OCI-LY7 (cell line): Measurements from ENCODE around the gene TRPM3. TPM values are rescaled to one million over a fixed set of nuclear protein-coding genes. Genes with fewer than 3 reads are reported as not detected.

Experiments used
- BruUV-seq: library from RNA; stranded (reverse); fragments of 400-500 nt; replicated peaks from 2 replicates; lab custom pipeline; 2021; lab: Mats Ljungman, UMichigan
- CTCF ChIA-PET: fragments of 300-600 bp; sonication (Branson Sonifier 250); formaldehyde crosslinking; loops from one replicate; lab custom pipeline; 2022; ENCODE audit warnings: antibody characterized with exemption; ENCODE audit not compliant: unreplicated experiment; lab: Charles Lee
- POLR2A ChIA-PET: fragments of 300-600 bp; sonication (Branson Sonifier 250); formaldehyde crosslinking; loops from one replicate; lab custom pipeline; 2022; ENCODE audit warnings: antibody characterized with exemption; lab: Charles Lee
- DNase-seq: peaks from one replicate; pipeline ENCODE4 v3.0.0-alpha.2; 2015; ENCODE audit warnings: low spot score
- H2AFZ ChIP-seq: fragments of 200-600 bp; sonication (generic), shearing (Covaris generic); 2 replicates; pipeline ENCODE4 v1.6.1; 2014; ENCODE audit warnings: mild to moderate bottlenecking, antibody characterized with exemption, low read length, moderate library complexity
- H3K27ac ChIP-seq: fragments of 200-600 bp; sonication (generic); 2 replicates; pipeline ENCODE4 v1.5.1; 2014; ENCODE audit warnings: mixed run types, low read depth, mild to moderate bottlenecking, moderate library complexity, low read length, inconsistent platforms; ENCODE audit not compliant: poor library complexity, severe bottlenecking
- H3K36me3 ChIP-seq: fragments of 200-600 bp; sonication (generic); 2 replicates; pipeline ENCODE4 v1.6.1; 2014; ENCODE audit warnings: mild to moderate bottlenecking, antibody characterized with exemption, low read length, moderate library complexity, mixed read lengths; ENCODE audit not compliant: insufficient read depth
- H3K4me1 ChIP-seq: fragments of 200-600 bp; sonication (generic); 2 replicates; pipeline ENCODE4 v1.5.1; 2014; ENCODE audit warnings: mild to moderate bottlenecking, low read length; ENCODE audit not compliant: insufficient read depth, poor library complexity, severe bottlenecking
- H3K4me2 ChIP-seq: fragments of 200-600 bp; sonication (generic); 2 replicates; pipeline ENCODE4 v1.6.1; 2014; ENCODE audit warnings: mild to moderate bottlenecking, low read length
- H3K4me3 ChIP-seq: fragments of 200-600 bp; sonication (generic); 2 replicates; pipeline ENCODE4 v1.5.1; 2014; ENCODE audit warnings: mild to moderate bottlenecking, low read depth, low read length; ENCODE audit not compliant: poor library complexity, severe bottlenecking
- H3K79me2 ChIP-seq: fragments of 200-600 bp; sonication (generic); 2 replicates; pipeline ENCODE4 v1.6.1; 2016; ENCODE audit warnings: low read depth, mild to moderate bottlenecking, low read length, moderate library complexity, mixed read lengths; ENCODE audit not compliant: insufficient read depth
- H3K9me2 ChIP-seq: fragments of 200-600 bp; sonication (generic); 2 replicates; pipeline ENCODE4 v1.6.1; 2016; ENCODE audit warnings: mild to moderate bottlenecking, low read length, mixed read lengths; ENCODE audit not compliant: insufficient read depth
- H3K9me3 ChIP-seq: fragments of 200-600 bp; sonication (generic); 2 replicates; pipeline ENCODE4 v1.6.1; 2014; ENCODE audit warnings: mild to moderate bottlenecking, mixed run types, low read length, mixed read lengths
- H4K20me1 ChIP-seq: fragments of 200-600 bp; sonication (generic); 2 replicates; pipeline ENCODE4 v1.6.1; 2014; ENCODE audit warnings: mild to moderate bottlenecking, antibody characterized with exemption, low read length, moderate library complexity, mixed read lengths; ENCODE audit not compliant: insufficient read depth
- EZH2phosphoT487 ChIP-seq: fragments of 200-600 bp; sonication (generic); IDR thresholded peaks from 2 replicates; pipeline ENCODE4 v1.6.1; 2018; ENCODE audit warnings: low read depth, borderline replicate concordance, mild to moderate bottlenecking, mixed run types, antibody characterized with exemption, low read length, moderate library complexity, mixed read lengths
- intact Hi-C: fragments of 100-400 bp; cut with micrococcal nuclease; formaldehyde crosslinking; loops from one replicate; pipeline ENCODE4 v1.10.0; 2022; ENCODE audit not compliant: unreplicated experiment
- total RNA-seq, 2 experiments: library from RNA; depleted of rRNA in 1 of 2; stranded (reverse); fragments of >200 nt in 1 of 2; shearing (Covaris generic) in 1 of 2; gene quantifications; 2 replicates each; pipeline ENCODE4 v1.2.3, GENCODE V29; 2014 to 2022
- TF ChIP-seq, protein P1 (sequence below): fragments of 200-600 bp; sonication (generic); conservative IDR thresholded peaks from 2 replicates; pipeline ENCODE4 v1.5.1; 2014; ENCODE audit warnings: mild to moderate bottlenecking, antibody characterized with exemption, low read length, moderate library complexity, mixed read lengths

TRPM3 gene
- total RNA-seq, 2 experiments from 2014 or later, result not detected

DNA sequence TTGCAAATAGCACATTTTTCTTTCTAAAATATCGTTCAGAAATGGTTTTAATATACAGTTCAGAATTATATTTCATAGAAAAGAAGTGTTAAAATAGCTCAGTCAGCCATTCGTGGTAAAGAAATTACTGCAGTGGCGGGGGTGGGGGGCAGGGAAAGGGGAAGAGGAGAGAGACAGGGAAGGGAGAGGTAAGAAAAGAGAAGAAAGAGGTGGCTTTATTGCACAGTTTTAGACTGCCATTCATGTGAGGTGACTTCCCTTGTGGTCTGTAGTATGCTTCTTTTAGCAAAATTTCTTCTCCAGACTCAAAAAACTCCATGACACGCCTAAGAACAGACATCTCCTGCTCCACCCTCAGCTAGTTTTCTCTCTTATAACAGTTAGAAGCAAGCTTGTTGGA is 259.6 kb downstream of the TRPM3 start:
- Histone ChIP-seq H2AFZ (no peak overlapping the region), H3K4me2 (no peak overlapping the region), H3K4me1 (no peaks in the 10 kb centered on the region), H3K9me3 (no peaks in the 10 kb centered on the region), H4K20me1 (no peaks in the 10 kb centered on the region), H3K9me2 (no peaks in the 10 kb centered on the region), H3K79me2 (no peaks in the 10 kb centered on the region), H3K27ac (no peak overlapping the region), H3K36me3 (no peaks in the 10 kb centered on the region), H3K4me3 (no peak overlapping the region)
- TF ChIP-seq, protein P1, sequence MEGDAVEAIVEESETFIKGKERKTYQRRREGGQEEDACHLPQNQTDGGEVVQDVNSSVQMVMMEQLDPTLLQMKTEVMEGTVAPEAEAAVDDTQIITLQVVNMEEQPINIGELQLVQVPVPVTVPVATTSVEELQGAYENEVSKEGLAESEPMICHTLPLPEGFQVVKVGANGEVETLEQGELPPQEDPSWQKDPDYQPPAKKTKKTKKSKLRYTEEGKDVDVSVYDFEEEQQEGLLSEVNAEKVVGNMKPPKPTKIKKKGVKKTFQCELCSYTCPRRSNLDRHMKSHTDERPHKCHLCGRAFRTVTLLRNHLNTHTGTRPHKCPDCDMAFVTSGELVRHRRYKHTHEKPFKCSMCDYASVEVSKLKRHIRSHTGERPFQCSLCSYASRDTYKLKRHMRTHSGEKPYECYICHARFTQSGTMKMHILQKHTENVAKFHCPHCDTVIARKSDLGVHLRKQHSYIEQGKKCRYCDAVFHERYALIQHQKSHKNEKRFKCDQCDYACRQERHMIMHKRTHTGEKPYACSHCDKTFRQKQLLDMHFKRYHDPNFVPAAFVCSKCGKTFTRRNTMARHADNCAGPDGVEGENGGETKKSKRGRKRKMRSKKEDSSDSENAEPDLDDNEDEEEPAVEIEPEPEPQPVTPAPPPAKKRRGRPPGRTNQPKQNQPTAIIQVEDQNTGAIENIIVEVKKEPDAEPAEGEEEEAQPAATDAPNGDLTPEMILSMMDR, result no peak
- CTCF ChIA-PET, result interaction anchor here (0.6 kb wide), 1 partner anchor 98 kb away, joined by 3 read pairs; no protein-coding TSS in a partner anchor
- no peak for DNase-seq
- POLR2A ChIA-PET, result no interaction called here
- intact Hi-C loops, result no loop called here
- no TSS peak for BruUV-seq

DNA sequence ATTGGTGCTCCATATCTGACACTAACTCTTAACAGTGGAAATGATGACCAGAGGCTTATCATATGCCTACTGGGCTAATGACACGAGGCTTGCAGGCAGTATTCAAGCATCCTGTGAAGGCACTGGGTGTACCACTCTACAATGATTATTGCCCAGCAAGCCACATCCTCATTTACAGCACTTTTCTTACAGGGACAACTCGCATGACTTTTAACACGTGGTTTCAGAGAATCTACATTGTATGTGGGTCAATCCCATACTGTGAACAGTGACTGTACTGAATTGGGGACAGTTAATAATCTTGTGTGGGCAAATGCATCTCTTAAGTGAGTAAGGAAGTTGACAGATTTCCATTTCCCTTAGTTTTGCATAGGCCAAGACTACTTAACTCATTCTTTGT is 260.0 kb downstream of the TRPM3 start:
- Histone ChIP-seq H3K27ac (no peak overlapping the region), H4K20me1 (no peaks in the 10 kb centered on the region), H3K4me2 (no peak overlapping the region), H3K79me2 (no peaks in the 10 kb centered on the region), H3K4me3 (no peak overlapping the region), H3K4me1 (no peaks in the 10 kb centered on the region), H3K36me3 (no peaks in the 10 kb centered on the region), H3K9me3 (no peaks in the 10 kb centered on the region), H2AFZ (no peak overlapping the region), H3K9me2 (no peaks in the 10 kb centered on the region)
- POLR2A ChIA-PET, result no interaction called here
- intact Hi-C loops, result no loop called here
- CTCF ChIA-PET, result interaction anchor here (0.6 kb wide), 1 partner anchor 98 kb away, joined by 3 read pairs; no protein-coding TSS in a partner anchor
- TF ChIP-seq, protein P1, result no peak
- no peak for TF ChIP-seq EZH2phosphoT487
- no peak for DNase-seq
- BruUV-seq, result no TSS peak

DNA sequence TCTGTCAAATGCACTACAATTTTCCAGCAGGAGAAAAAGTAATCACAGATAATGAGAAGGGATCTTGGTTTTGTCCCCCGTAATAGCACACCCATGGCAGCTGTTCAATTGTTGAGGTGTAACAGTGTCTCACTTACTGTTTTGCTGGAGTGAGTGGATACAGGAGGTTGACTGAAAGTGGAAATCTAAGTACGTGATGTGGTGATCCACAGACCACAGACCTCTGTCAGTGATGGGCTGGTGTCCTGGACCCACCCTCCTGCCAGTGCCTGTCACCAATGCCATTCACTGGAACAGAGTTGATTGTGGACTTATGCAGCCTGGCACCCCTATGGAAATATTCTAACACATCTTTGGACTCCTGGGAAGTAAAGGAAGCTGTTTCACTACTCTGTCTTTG is 261.7 kb downstream of the TRPM3 start:
- Histone ChIP-seq H2AFZ (no peak overlapping the region), H3K9me3 (no peaks in the 10 kb centered on the region), H3K9me2 (no peaks in the 10 kb centered on the region), H3K4me2 (no peak overlapping the region), H3K36me3 (no peaks in the 10 kb centered on the region), H3K4me1 (no peaks in the 10 kb centered on the region), H3K27ac (no peak overlapping the region), H3K79me2 (no peaks in the 10 kb centered on the region), H3K4me3 (no peak overlapping the region), H4K20me1 (no peaks in the 10 kb centered on the region)
- no TSS peak for BruUV-seq
- ChIA-PET POLR2A (no interaction called here), CTCF (no interaction called here)
- DNase-seq, result no peak
- intact Hi-C loops, result no loop called here
- TF ChIP-seq EZH2phosphoT487, result no peak
- TF ChIP-seq, protein P1, result no peak
